Right lobe of liver (tissue), 6 donors: ENCODE results near the gene MUC4. TPM values are rescaled to one million over a fixed set of nuclear protein-coding genes. Genes with fewer than 3 reads are reported as not detected.
"Not testable (repeated sequence)": the region's sequence is repeated elsewhere in the genome, so short reads cannot be mapped to it uniquely, and the experiment has no call there.

Experiments
- ATAC-seq, 4 donors: fragments of 200-7000 bp; cut with Tn5 transposase; one replicate each; pipeline ENCODE4 v1.9.1; 2020; ENCODE audit warnings: mild to moderate bottlenecking in 4 of 4, moderate library complexity in 4 of 4
- DNase-seq, 3 donors: peaks; one replicate each; pipeline ENCODE4 v3.0.0-alpha.2; 2020
- H3K27ac ChIP-seq, 3 donors: fragments of 200-600 bp; one replicate each; pipeline ENCODE4 v1.8.0; 2022
- H3K27me3 ChIP-seq, 2 donors: fragments of 200-600 bp; one replicate each; pipeline ENCODE4 v1.8.0; 2022
- H3K36me3 ChIP-seq, 4 donors: fragments of 200-600 bp; sonication (generic) in 1 of 4; one replicate each; pipeline versions ENCODE4 v1.5.1 to v1.8.0; 2017 to 2022; ENCODE audit warnings: control low read depth in 1 of 4
- H3K4me1 ChIP-seq, 4 donors: fragments of 200-600 bp; sonication (generic) in 1 of 4; one replicate each; pipeline versions ENCODE4 v1.5.1 to v1.8.0; 2017 to 2022; ENCODE audit warnings: control low read depth in 1 of 4
- H3K4me3 ChIP-seq, 3 donors: fragments of 200-600 bp; one replicate each; pipeline ENCODE4 v1.8.0; 2022
- H3K9me3 ChIP-seq, 4 donors: fragments of 200-600 bp; sonication (generic) in 1 of 4; one replicate each; pipeline versions ENCODE4 v1.5.1 to v1.8.0; 2017 to 2022; ENCODE audit warnings: control low read depth in 1 of 4
- POLR2A ChIP-seq: fragments of 450-650 bp; IDR thresholded peaks from one replicate; pipeline ENCODE4 v1.6.1; 2017; ENCODE audit warnings: antibody characterized with exemption, mild to moderate bottlenecking
- WGBS: methylation state at CpG from one replicate; pipeline ENCODE4 v1.1.6; 2018; ENCODE audit warnings: low coverage, low lambda C conversion rate; ENCODE audit not compliant: insufficient coverage; ENCODE audit errors: missing lambda C conversion rate; 5-methylcytosine and 5-hydroxymethylcytosine counted together
- intact Hi-C, 2 donors: fragments of 100-400 bp; cut with DNase I; formaldehyde crosslinking; loops; one replicate each; pipeline versions ENCODE4 v1.11.2 to v1.14.1; 2022
- total RNA-seq, 6 experiments: library from RNA; depleted of rRNA in 2 of 6; stranded (reverse); fragments of >200 nt in 2 of 6; fragmentation: NEBNext Ultra II Directional in 3 of 6; extraction: Animal tissue kit (Norgen Biotek cat#: 25700) in 3 of 6; gene quantifications; one replicate each; pipeline versions ENCODE4 v1.1.0 to v1.2.4, GENCODE V29; 2016 to 2023
- TF ChIP-seq, protein P1 (sequence below), 4 donors: fragments of 200-600 bp in 3 of 4; fragments of 450-650 bp in 1 of 4; IDR thresholded peaks; one replicate each; pipeline versions ENCODE4 v1.5.1 to v1.8.0; 2016 to 2022; ENCODE audit warnings: antibody characterized with exemption in 4 of 4, mild to moderate bottlenecking in 2 of 4
- donor health status: DM: no; HTN: yes; CAD: no.
- donor health status: DM: no; HTN: no; CAD: no.
- donor health status: DM: no; HTN: no; CAD: no.
- donor health status: DM: no; HTN: yes; CAD: no.
- donor health status: DM: no; HTN: yes; CAD: no.

Gene MUC4
- total RNA-seq, 6 experiments from 2014 or later: 0.07 to 0.20 TPM; not detected in 4

DNA sequence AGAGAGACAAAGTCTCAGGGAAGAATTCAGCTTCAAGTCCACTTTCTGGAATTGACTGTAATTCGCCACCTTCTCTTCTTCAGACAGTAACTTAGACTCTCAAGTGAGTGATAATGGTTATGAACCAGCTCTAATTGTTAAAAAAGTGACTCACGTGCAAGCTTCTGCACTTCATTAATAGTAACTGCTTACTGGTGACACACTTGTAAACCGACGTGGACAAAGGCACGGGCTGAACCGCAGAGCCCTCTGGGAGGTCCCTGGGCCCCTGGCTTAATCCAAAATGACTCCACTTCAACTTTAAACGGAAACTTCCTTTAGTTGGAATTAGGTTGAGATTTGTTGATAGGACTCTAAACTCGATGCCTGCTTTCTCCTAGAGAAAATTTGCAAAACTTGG, 17.0 kb downstream of the MUC4 start:
- Histone ChIP-seq H3K27ac (no peak overlapping the region), H3K4me1 (no peaks in the 10 kb centered on the region), H3K9me3 (no peaks in the 10 kb centered on the region), H3K27me3 (no peaks in the 10 kb centered on the region), H3K36me3 (no peaks in the 10 kb centered on the region), H3K4me3 (no peak overlapping the region)
- intact Hi-C loops: no loop called here
- ATAC-seq: no peak
- TF ChIP-seq, protein P1, sequence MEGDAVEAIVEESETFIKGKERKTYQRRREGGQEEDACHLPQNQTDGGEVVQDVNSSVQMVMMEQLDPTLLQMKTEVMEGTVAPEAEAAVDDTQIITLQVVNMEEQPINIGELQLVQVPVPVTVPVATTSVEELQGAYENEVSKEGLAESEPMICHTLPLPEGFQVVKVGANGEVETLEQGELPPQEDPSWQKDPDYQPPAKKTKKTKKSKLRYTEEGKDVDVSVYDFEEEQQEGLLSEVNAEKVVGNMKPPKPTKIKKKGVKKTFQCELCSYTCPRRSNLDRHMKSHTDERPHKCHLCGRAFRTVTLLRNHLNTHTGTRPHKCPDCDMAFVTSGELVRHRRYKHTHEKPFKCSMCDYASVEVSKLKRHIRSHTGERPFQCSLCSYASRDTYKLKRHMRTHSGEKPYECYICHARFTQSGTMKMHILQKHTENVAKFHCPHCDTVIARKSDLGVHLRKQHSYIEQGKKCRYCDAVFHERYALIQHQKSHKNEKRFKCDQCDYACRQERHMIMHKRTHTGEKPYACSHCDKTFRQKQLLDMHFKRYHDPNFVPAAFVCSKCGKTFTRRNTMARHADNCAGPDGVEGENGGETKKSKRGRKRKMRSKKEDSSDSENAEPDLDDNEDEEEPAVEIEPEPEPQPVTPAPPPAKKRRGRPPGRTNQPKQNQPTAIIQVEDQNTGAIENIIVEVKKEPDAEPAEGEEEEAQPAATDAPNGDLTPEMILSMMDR (IDR thresholded peaks at IDR 0.05): no peak
- TF ChIP-seq POLR2A: no peak
- no peak for DNase-seq
- 43% methylated on average over 8 of the region's 8 CpGs for WGBS

GRCh38 chr3:195792621-195793020, 19.1 kb downstream of the MUC4 start:
- H3K27ac ChIP-seq, DNase-seq, intact Hi-C loops, H3K36me3 ChIP-seq, H3K4me1 ChIP-seq, H3K4me3 ChIP-seq, H3K27me3 ChIP-seq, H3K9me3 ChIP-seq, ATAC-seq: not testable (repeated sequence)
- 71% methylated on average over 6 of the region's 6 CpGs for WGBS

DNA sequence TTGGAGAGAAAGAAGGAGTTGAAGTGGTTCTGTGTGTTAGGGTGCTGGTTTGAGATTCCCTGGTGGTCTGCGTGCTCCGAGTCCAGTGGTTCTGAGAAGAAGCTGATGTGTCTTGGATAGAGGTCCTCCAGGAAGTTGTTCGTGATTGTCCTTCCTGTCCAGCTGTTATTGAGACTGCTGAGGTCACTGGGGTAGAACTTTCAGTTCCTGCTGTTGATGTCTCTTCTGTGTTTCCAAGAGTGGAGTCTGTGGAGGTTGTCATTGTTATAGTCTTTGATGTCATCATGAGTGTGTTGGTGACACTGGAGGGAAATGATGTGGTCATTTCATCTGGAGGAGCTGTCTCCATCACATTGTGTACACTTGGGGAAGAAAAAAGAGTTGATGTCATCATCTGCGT, 20.8 kb downstream of the MUC4 start:
- 50% methylated on average over 4 of the region's 4 CpGs for WGBS
- DNase-seq: no peak
- intact Hi-C loops: no loop called here

GRCh38 chr3:195788711-195789581, 22.8 kb downstream of the MUC4 start:
- TF ChIP-seq POLR2A: no peak
- TF ChIP-seq, protein P1 (IDR thresholded peaks at IDR 0.05): no peak
- 82% methylated on average over 16 of the region's 26 CpGs for WGBS
- H3K36me3 ChIP-seq: no peaks in the 10 kb centered on the region
- H3K4me1 ChIP-seq: no peaks in the 10 kb centered on the region
- no peak overlapping the region for H3K27ac ChIP-seq
- DNase-seq: no peak
- ATAC-seq: peak in 1 of 4 donors; percentile 32
- intact Hi-C loops: no loop called here
- H3K9me3 ChIP-seq: no peaks in the 10 kb centered on the region
- H3K4me3 ChIP-seq: no peak overlapping the region
- no peaks in the 10 kb centered on the region for H3K27me3 ChIP-seq

More for the DNA sequence above, 20.8 kb downstream of the MUC4 start:
- no peaks in the 10 kb centered on the region for H3K27me3 ChIP-seq
- no peaks in the 10 kb centered on the region for H3K36me3 ChIP-seq
- no peaks in the 10 kb centered on the region for H3K9me3 ChIP-seq
- H3K4me3 ChIP-seq: no peak overlapping the region
- ATAC-seq: no peak
- no peaks in the 10 kb centered on the region for H3K4me1 ChIP-seq
- TF ChIP-seq, protein P1 (IDR thresholded peaks at IDR 0.05): no peak
- no peak for TF ChIP-seq POLR2A
- no peak overlapping the region for H3K27ac ChIP-seq

GRCh38 chr3:195785781-195786405, 25.8 kb downstream of the MUC4 start:
- H3K4me3 ChIP-seq, H3K9me3 ChIP-seq, DNase-seq, H3K36me3 ChIP-seq, intact Hi-C loops, H3K4me1 ChIP-seq, ATAC-seq, H3K27me3 ChIP-seq, H3K27ac ChIP-seq: not testable (repeated sequence)
- 69% methylated on average over 21 of the region's 21 CpGs for WGBS

DNA sequence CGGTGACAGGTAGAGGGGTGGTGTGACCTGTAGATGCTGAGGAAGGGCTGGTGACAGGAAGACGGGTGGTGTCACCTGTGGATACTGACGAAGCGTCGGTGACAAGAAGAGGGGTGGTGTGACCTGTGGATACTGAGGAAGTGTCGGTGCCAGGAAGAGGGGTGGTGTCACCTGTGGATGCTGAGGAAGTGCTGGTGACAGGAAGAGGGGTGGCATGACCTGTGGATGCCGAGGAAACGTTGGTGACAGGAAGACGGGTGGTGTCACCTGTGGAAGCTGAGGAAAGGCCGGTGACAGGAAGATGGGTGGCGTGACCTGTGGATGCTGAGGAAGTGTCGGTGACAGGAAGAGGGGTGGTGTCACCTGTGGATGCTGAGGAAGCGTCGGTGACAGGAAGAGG, 27.7 kb downstream of the MUC4 start:
- H3K4me3 ChIP-seq, H3K9me3 ChIP-seq, H3K36me3 ChIP-seq, DNase-seq, H3K4me1 ChIP-seq, H3K27me3 ChIP-seq, ATAC-seq, H3K27ac ChIP-seq, intact Hi-C loops: not testable (repeated sequence)
- WGBS: 77% methylated on average over 14 of the region's 14 CpGs

GRCh38 chr3:195781236-195781635, 30.5 kb downstream of the MUC4 start:
- ATAC-seq, H3K9me3 ChIP-seq, H3K4me1 ChIP-seq, intact Hi-C loops, H3K27ac ChIP-seq, H3K36me3 ChIP-seq, DNase-seq, H3K4me3 ChIP-seq, H3K27me3 ChIP-seq: not testable (repeated sequence)
- WGBS: 78% methylated on average over 12 of the region's 12 CpGs
